Progenitor cell of endocrine pancreas (in vitro differentiated cells): ENCODE results near the gene ENDOD1. TPM values are rescaled to one million over a fixed set of nuclear protein-coding genes. Genes with fewer than 3 reads are reported as not detected.
"Not testable (repeated sequence)": the region's sequence is repeated elsewhere in the genome, so short reads cannot be mapped to it uniquely, and the experiment has no call there.

ENCODE experiments used
- DNase-seq: peaks from one replicate; pipeline ENCODE4 v3.0.0; 2021; ENCODE audit warnings: low spot score; ENCODE audit not compliant: unreplicated experiment
- H3K27ac Mint-ChIP-seq: 2 replicates; pipeline ENCODE4 v1.8.0; 2021; ENCODE audit warnings: mild to moderate bottlenecking, moderate library complexity, mixed read lengths
- H3K27me3 Mint-ChIP-seq: 2 replicates; pipeline ENCODE4 v1.8.0; 2021; ENCODE audit warnings: mixed read lengths
- H3K36me3 Mint-ChIP-seq: 2 replicates; pipeline ENCODE4 v1.8.0; 2022; ENCODE audit warnings: mixed read lengths; ENCODE audit not compliant: insufficient read depth
- H3K4me1 Mint-ChIP-seq: 2 replicates; pipeline ENCODE4 v1.8.0; 2021; ENCODE audit warnings: low read depth, mixed read lengths
- H3K4me3 Mint-ChIP-seq: 2 replicates; pipeline ENCODE4 v1.8.0; 2021; ENCODE audit warnings: low read depth, mild to moderate bottlenecking, moderate library complexity, mixed read lengths
- H3K9me3 Mint-ChIP-seq: 2 replicates; pipeline ENCODE4 v1.8.0; 2021; ENCODE audit warnings: low read depth, mixed read lengths
- CTCF ChIP-seq: fragments of 200-600 bp; sonication (generic); IDR thresholded peaks from one replicate; pipeline ENCODE4 v1.5.0; 2021; ENCODE audit warnings: antibody characterized with exemption, mild to moderate bottlenecking; ENCODE audit not compliant: unreplicated experiment
- total RNA-seq: library from RNA; stranded (reverse); gene quantifications from 2 replicates; pipeline ENCODE4 v1.2.1, GENCODE V29; 2021

Gene ENDOD1
- total RNA-seq, 1 donor from 2014 or later = 2.1 TPM

DNA sequence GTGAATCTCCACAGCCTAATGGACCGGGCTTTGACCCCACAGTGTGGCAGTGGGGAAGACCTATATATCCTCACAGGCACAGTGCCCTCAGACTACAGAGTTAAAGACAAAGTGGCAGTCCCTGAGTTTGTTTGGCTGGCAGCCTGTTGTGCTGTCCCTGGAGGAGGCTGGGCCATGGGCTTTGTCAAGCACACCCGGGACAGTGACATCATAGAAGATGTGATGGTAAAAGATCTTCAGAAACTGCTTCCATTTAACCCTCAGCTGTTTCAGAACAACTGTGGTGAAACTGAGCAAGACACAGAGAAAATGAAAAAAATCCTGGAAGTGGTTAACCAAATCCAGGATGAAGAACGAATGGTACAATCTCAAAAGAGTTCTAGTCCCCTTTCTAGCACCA is 39.0 kb downstream of the ENDOD1 start:
- no peaks in the 10 kb centered on the region for H3K4me1 Mint-ChIP-seq
- no peaks in the 10 kb centered on the region for H3K9me3 Mint-ChIP-seq
- no peak for DNase-seq
- no peak overlapping the region for H3K4me3 Mint-ChIP-seq
- no peaks in the 10 kb centered on the region for H3K36me3 Mint-ChIP-seq
- TF ChIP-seq CTCF = no peak
- no peak overlapping the region for H3K27ac Mint-ChIP-seq
- no peaks in the 10 kb centered on the region for H3K27me3 Mint-ChIP-seq

- Mint-ChIP-seq H3K4me1 (no peaks in the 10 kb centered on the region), H3K9me3 (no peaks in the 10 kb centered on the region), H3K4me3 (no peak overlapping the region), H3K27me3 (no peaks in the 10 kb centered on the region), H3K36me3 (no peaks in the 10 kb centered on the region), H3K27ac (no peak overlapping the region)
- no peak for DNase-seq
- no peak for TF ChIP-seq CTCF
Observed at GRCh38 chr11:95132956-95133355, 43.3 kb downstream of the ENDOD1 start.

GRCh38 chr11:95134491-95134890 is 44.8 kb downstream of the ENDOD1 start:
- Mint-ChIP-seq H3K4me3 (no peak overlapping the region), H3K27me3 (no peaks in the 10 kb centered on the region), H3K36me3 (no peaks in the 10 kb centered on the region), H3K27ac (no peak overlapping the region), H3K9me3 (no peaks in the 10 kb centered on the region), H3K4me1 (no peaks in the 10 kb centered on the region)
- DNase-seq = no peak
- no peak for TF ChIP-seq CTCF

GRCh38 chr11:95135155-95135554 is 45.5 kb downstream of the ENDOD1 start:
- Mint-ChIP-seq H3K4me1 (no peaks in the 10 kb centered on the region), H3K4me3 (no peak overlapping the region), H3K27me3 (peaks cover 2% of the 10 kb centered on the region), H3K27ac (no peak overlapping the region), H3K9me3 (no peaks in the 10 kb centered on the region), H3K36me3 (no peaks in the 10 kb centered on the region)
- no peak for TF ChIP-seq CTCF
- DNase-seq = no peak

GRCh38 chr11:95135880-95136279 is 46.2 kb downstream of the ENDOD1 start:
- peaks cover 9% of the 10 kb centered on the region for H3K27me3 Mint-ChIP-seq
- H3K4me1 Mint-ChIP-seq = no peaks in the 10 kb centered on the region
- H3K4me3 Mint-ChIP-seq = no peak overlapping the region
- no peaks in the 10 kb centered on the region for H3K36me3 Mint-ChIP-seq
- H3K9me3 Mint-ChIP-seq = no peaks in the 10 kb centered on the region
- TF ChIP-seq CTCF = no peak
- DNase-seq = no peak
- no peak overlapping the region for H3K27ac Mint-ChIP-seq

DNA sequence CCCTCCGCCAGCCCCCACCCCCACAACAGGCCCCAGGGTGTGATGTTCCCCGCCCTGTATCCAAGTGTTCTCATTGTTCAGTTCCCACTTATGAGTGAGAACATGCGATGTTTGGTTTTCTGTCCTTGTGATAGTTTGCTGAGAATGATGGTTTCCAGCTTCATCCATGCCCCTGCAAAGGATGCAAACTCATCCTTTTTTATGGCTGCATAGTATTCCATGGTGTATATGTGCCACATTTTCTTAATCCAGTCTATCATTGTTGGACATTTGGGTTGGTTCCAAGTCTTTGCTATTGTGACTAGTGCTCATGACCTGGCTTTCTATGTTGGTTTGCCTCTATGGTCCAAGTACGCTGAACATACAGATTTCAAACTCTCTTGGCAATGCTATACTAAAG is 47.1 kb downstream of the ENDOD1 start:
- H3K36me3 Mint-ChIP-seq, DNase-seq, H3K4me3 Mint-ChIP-seq, H3K27ac Mint-ChIP-seq, H3K9me3 Mint-ChIP-seq, H3K4me1 Mint-ChIP-seq: not testable (repeated sequence)
- H3K27me3 Mint-ChIP-seq = peaks cover 13% of the 10 kb centered on the region
